Stimulated activated CD4-positive, alpha-beta T cell treated with anti-CD3 and anti-CD28 coated beads, Interleukin-2, amount 100 ng/mL, for 4 hours (primary cell): Measurements from ENCODE around the gene DPP8.
"Not testable (repeated sequence)": the region's sequence is repeated elsewhere in the genome, so short reads cannot be mapped to it uniquely, and the experiment has no call there.

ENCODE experiments used
- DNase-seq: peaks from one replicate; pipeline ENCODE4 v3.0.0-alpha.2; 2020; ENCODE audit warnings: low read depth

DPP8 gene

DNA sequence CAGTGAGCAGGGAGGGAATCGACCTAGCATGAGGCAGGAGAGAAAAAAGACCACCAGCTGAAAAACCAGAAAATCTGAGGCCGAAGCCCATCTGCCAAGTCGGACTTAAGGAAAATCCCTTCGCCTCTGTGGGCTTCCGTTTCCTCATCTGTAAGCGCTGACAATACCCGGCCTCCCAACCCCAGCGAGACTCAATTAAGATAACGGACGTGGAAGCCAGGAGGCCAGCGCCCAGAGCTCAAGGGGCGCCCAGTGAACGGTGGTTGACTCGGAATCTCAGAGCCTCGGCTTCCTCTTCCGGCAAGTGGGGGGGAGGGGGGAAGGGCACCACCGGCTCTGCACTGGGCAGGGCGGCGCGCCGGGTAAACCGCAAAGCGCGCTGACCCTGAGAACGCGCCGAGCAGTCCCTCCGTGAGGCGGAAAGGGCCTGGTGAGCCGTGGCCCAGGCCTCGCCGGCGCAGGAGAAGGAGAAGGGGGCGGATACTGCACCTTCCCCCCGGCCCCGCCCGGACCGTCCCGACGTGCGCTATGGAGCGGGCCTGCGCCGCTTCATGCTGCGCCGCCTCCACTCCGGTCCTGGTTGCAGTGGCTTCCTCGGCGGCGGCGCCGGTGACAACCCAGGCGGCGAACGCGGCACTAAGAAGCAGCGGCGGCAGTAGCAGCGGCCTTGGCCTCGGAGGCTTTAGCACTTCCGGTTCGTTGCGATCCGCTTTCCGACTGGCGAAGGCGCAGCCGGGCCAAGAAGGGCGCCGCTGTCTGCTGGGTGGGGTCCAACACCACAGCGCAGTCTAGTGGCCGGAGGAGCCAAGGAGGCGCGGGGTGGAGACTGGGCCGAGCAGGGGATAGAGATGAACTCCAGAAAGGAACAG, at the start of gene DPP8:
DPP8 (minus strand) TSS at position 693 of the 869 bp plus-strand sequence. CDS start 5,136 bp downstream, outside the sequence.
- DNase-seq = peak; percentile 90

DNA sequence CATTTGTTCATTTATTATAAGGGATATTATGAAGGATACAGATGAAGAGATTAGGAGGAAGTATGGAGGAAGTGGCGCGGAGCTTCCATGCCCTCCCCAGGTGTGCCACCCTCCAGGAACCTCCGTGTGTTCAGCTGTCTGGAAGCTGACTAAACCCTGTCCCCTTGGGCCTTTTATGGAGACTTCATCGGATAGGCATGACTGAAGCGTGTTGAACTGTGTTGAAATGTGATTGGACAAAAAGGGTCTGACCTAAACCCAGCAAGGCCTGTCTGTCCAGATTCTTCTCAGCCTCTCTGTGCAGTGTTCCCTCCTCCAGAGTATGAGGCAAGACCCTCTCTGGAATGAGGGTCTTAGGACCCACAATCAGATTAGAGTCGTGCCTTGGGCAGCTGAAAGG, 44.4 kb upstream of the DPP8 start:
- no peak for DNase-seq

DNA sequence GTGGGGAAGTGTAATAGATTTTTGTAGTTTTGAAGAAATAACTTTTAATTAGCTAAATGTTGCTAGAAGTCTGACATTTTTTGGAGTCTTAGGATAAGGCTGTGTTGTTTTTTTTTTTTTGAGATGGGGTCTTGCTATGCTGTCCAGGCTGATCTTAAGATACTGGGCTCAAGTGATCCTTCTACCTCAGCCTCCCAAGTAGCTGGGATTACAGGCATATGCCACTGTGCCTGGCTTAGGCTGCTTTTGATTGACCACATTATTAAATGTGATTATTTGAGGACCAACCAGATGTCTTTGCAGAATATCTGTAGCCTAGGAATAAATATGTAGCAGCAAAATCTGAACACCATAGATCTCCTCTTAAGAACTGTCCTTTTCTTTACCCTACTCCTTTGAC, 42.5 kb upstream of the DPP8 start:
- no peak for DNase-seq

DNA sequence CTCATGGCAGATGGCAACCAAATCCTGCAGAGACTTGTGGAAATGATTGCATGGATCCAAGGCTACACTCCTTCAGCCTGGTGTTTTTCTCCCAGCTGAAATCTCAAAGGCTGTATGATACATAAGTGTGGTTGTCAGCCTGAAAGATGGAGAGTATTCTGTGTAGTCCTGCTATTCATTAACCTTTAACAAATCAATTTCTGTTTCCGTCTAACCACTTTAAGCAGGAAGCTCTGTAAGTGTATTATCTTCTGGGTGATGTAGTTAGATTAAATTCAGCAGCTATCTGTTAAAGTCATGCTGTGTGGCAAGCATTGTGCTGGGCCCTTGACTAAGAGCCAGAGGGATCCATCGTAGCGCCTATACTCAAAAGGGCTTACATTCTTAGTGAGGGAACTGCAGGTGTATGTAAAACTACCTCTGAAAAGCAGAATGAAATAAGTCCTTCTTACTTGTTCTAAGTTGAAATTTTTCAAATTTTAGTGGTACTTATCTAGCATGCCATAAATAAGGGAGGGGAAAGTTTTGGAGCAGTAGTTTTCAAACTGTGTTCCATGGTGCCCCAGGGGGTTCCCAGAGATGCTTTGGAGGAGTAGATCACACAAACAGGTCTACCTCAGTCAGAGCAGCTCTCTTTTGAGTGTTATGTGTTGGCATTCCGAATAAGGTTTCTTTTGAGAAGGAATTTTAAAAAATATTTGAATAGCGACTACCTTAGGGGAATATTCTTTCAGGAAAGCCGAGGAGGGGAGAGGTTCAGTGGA, 41.7 kb upstream of the DPP8 start:
- DNase-seq = no peak

DNA sequence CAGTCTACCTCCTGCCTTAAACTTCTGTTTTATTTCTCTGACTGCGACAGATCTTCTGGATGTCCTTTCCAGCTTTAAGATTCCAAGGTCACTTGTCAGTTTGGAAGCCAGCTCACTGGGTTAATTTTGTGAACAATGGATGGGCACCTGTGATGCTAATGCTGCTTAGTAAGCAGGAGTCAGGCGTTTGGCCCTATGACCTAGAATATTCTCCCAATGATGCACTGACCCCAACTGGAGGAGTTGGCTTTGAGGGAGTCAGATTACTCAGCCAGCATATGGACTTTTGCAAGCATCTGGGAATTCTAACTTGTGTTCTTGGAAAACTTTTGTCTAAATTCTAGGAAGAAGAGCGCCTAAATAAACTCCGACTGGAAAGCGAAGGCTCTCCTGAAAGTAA, 40.8 kb upstream of the DPP8 start:
- DNase-seq = no peak

DNA sequence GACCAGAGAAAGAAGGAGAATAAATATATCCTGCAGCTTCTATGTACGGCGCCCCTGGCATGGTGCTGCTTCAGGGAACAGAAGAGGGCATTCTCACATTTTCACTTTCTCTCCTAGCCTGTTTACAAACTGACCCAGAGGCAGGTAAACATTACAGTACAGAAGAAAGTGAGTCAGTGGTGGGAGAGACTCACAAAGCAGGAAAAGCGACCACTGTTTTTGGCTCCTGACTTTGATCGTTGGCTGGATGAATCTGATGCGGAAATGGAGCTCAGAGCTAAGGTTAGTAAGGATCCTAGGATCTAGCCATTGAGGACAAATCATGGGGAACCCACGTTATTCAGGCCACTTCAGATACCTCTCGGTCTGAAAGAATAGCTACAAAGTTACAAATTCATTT, 39.1 kb upstream of the DPP8 start:
- DNase-seq = no peak

DNA sequence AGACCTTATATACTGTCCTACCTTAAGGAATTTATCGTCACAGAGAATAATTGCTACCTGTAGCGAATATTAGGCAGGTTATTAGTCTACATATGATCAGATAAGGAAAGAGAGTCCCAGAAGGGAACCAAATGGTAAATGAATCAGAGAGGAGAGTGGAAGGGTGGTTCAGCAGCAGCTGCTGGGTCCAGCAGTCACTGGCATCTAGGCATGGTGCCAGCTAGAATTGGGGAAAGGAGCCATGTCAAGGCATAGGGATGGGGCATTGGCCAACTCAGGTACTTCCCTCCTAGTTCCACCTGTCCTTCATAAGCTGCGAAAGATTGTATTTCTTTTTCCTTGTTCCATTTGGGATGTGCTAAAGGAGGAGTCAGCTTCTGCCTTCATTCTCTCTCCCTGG, 36.2 kb upstream of the DPP8 start:
- DNase-seq = no peak

DNA sequence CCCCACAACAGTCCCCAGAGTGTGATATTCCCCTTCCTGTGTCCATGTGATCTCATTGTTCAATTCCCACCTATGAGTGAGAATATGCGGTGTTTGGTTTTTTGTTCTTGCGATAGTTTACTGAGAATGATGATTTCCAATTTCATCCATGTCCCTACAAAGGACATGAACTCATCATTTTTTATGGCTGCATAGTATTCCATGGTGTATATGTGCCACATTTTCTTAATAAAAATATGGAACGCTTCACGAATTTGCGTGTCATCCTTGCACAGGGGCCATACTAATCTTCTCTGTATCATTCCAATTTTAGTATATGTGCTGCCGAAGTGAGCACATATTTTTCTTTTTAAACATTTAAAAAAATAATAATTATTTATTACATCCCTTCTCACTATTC, 35.4 kb upstream of the DPP8 start:
- DNase-seq = not testable (repeated sequence)

DNA sequence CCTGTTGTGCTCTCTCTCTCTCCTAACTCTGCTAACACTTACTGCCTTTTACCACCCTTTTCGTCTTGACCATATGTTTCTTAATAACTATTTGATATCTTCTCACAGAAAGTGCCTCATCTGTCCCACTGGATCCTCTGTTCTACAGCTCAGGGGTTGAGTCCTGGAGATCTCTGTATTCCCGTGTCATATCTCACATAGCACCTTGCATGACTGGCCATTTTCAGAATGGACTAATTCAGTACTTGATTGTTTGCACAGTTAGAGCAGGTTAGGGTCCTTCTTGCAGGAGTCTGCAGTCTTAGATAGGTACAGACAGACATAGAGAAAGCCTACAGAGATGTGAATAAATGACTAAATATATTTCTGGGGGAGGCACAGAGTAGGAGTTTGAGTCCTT, 33.7 kb upstream of the DPP8 start:
- no peak for DNase-seq

DNA sequence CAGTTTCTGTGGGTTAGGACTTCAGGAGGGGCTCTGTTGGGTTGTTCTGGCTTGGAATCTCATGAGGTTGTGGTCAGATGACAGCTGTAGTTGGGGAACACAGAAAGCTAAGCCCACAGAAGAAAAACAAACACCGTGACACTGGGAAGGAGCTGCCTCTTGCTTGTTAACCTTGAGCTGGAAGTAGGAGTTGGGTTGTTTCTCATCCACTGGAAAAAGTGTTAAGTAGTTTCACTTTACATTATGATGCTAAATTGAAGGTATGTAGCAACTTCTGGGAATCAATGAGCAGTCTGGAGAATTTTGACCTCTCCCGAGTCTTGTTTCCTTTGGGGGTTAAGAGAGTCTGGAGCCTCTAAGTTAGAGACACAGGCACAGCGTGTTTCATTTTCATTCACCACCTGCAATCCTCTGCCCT, 33.2 kb upstream of the DPP8 start:
- DNase-seq = no peak

DNA sequence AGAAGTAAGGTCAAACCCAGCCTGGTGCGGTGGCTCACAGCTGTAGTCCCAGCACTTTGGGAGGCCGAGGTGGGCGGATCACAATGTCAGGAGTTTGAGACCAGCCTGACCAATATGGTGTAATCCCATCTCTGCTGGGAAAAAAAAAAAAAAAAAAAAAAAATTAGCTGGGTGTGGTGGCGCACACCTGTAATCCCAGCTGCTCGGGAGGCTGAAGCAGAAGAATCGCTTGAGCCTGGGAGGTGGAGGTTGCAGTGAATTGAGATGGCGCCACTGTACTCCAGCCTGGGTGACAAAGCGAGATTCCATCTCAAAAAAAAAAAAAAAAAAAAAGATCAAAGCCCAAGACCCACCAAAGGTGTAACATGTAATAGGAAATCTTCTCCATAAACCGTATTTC, 31.8 kb upstream of the DPP8 start:
- not testable (repeated sequence) for DNase-seq

DNA sequence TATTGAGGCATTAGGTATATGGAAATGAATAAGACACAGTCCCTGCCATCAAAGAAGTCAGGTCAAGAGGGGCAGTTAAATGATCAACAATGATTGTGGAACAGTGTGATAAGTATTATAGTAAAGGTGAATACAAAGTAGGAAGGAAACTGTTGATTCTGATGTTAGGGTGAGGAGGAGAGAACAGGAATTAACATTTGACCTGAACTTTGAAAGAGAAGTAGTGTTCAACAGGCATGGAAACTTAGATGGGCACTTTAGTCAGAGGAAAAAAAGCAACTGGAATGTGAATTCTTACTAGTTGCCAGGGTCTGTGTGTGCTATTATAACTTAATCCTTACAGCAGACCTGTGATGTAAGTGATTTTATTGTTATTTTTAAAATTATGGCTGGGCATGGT, 30.4 kb upstream of the DPP8 start:
- DNase-seq = no peak

DNA sequence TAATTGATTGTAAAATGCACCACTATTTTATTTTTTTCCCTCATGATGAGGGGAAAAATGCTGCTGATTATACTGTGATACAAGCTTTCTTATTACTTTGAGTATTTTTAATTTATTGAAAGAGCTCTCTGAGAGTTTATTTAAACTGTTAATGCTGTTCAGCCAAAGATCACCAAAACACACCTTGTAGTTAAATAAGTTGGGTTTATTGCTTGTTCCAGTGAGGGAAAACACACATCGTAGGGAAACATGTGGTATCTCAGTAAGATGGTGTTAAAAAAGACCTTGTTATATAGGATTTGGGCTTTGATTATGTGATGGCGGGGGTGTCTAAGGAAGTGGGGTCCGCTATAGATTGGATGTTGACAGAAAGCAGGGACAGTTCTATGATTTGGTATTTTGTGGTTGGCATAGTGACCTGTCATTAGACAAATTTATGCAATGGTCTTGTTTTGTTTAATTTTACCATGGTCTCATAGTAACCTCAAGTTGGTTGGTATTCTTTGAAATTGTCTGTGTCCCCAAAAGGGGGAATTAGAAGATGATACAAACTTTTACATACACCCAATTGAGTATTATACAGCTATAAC, 23.8 kb upstream of the DPP8 start:
- no peak for DNase-seq

DNA sequence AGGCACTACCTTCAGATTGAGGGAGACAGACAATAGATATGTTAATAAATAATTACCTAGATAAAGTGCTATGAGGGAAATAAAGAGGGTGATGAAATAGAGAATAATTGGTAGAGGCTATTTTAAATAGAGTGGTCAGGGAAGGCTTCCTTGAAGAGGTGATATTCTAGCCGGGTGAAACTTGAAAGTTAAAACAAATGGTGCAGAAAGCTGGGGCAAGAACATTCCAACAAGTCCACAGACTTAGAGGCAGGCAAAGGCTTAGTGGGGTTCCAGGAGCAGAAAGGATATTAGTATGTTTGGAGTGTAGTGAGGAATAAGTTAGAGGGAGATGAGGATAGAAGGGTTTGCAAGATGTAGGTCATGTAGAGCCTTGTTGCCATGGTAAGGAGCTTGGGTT, 22.8 kb upstream of the DPP8 start:
- DNase-seq = no peak

DNA sequence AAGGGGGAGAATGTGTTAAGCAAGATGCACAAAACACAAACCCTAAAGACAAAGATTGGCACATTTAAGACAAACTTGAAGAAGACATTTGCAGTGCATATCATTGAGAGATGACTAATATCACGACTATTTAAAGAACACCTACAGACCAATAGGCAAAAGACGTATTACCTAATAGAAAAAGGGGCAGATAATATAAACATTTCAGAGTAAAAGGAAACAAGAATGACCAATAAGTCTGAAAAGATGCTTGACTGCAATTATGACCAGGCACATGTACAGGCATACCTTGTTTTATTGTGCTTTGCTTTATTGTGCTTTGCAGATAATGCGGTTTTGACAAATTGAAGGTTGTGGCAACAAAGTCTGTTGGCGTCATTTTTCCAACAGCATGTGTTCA, 17.7 kb upstream of the DPP8 start:
- no peak for DNase-seq

DNA sequence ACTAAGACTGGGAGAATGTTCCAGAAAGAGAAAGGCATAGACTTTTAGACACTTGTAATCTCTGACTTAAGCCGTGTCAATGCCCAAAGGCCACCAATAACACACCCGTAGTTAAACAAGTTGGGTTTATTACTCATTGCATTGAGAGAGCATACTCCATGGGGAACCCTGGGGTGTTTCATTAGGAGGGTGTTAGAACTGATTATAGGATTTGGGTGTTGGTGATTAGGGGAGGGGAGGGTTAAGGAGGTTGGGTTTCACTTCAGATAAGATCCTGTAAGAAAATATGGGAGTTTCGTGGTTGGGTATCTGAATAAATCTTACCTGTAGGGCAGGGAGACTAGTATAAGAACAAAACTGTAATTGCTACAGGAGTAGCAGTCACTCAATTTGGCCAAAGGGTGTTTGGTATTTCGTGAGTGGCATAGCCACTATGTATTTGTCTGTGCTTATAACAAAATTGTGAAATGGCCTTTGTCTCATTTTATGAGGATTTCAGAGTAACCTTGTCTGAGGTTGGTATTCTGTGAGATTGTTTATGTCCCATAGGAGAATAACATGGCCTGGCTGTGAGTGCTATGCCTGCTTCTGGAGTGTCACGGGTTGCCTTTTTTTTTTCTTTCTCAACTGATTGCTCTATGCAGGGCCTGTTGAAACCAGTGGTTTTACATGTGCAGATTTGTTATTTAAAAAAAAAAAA, 15.7 kb upstream of the DPP8 start:
- no peak for DNase-seq

DNA sequence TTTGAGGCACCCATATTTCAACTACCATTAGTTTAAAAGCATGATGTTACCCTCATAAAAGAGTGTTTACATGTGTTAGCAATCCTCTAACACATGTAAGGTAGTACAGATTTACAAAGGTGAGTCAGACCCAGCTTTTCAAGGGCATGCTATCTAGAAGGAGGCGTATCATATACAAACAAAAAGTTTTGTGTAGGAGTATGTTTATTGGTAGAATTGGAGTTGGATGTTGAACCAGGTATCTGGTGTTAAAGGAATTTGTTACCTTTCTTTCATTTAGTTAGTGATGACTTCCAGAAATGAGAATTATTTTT, 15.2 kb upstream of the DPP8 start:
- no peak for DNase-seq

DNA sequence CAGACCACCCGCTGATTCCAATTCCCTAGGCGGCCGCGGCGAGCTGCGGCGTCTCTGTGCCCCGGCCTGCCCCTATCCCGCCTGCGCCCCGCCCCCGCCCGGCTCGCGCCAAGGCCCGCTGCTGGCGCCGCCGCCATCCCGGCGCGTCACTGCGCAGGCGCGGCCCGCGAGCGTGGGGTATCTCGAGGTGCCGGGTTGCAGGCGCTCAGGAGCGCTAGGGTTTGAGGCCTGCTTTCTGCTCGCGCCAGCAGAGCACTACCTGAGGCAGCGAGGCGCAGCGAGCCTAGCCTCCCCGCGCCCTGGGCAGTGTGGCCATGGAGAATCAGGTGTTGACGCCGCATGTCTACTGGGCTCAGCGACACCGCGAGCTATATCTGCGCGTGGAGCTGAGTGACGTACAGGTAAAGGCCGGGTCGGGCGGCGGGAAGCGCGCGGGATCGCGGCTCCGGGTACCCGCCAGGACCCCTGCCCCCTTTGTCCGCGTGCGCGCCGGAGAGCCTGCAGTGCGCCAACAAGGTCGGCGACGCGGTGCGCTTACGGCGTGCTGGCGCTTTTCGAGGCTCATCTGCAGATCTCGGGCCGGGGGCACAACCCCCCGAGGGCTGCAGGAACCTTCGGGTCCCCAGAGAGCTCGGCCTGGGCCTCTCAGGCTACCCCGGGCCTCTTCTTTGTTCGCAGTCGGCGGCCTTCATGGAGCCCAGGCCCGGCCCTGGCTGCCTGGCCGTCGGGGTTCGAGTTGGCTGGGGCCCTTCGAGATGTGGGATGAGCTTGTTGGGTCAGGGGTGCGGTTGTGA, 13.0 kb upstream of the DPP8 start, which contains the start of gene HACD3:
HACD3 (plus strand) TSS at position 146 of the 794 bp plus-strand sequence; CDS start at position 315, 169 bp downstream.
- peak; percentile 87 for DNase-seq

DNA sequence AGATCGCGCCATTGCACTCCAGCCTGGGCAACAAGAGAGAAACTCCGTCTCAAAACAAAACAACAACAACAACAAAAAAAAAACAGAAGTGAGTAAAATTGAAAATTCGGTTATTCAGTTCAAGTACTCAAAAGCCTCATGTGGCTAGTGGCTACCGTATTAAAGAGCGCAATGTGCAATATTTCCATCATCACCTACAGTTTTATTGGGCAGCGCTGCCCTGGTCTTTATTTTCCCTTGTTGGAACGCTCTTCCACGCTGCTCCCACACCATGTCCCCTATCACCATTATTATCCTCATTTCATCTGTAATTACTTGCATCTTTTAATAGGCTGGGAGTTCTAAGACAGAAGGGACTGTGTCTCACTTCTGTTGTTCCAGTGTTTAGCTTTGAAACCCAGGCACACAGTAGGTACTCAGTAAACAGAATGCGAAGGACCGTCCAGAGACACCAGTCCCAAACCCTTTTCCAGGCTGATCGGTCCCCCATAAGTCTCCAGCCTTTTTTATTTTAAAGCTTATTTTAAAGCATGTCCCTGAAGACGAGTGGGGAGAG, 12.4 kb upstream of the DPP8 start:
- DNase-seq = no peak

DNA sequence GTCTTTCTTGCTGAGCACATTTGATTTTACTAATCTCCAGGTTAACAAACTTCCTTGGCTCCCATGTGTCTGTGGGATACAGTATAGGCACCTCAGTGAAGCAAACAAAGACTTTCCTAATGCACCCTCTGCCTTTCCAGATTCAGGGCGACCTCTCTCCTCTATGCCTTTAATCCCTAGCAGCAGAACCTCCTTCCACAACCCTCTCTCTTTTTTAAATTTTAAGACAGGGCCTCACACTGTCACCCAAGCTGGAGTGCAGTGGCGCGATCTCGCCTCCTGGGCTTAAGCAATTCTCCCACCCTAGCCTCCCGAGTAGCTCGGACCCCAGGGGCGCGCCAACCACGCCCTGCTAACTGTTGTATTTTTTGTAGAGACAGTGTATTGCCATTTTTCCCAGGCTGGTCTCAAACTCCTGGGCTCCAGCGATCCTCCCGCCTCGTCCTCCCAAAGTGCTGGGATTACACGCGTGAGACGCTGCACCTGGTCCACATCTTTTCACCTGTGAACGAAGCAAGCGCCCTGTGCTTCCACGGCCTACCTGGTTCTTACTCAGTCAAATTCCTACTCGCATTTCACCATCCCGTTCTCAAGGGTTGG, 11.1 kb upstream of the DPP8 start:
- DNase-seq = no peak

DNA sequence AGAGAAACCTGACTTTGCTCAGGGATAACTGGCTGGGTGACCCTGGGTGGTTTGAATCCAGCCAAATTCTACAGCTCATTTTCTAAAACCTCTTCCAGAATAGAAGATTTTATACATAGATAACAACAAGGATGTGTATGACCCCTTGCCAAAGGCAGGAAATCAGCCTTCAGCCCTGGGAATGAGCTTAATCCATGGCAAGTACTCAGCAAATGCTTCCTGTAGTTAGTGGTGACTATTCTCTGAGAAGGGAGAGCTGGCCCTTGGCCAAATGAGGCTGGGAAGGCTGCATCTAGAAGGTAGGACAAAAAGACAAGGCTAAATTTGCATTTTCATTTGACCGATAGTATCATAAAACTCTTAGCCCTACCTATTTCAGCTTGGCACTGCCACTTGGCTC, 8.1 kb upstream of the DPP8 start:
- DNase-seq = no peak
